H1 (cell line): Measurements from ENCODE around the gene WDR89. TPM values are rescaled to one million over a fixed set of nuclear protein-coding genes. Genes with fewer than 3 reads are reported as not detected.

ENCODE experiments used
- CTCF ChIA-PET: fragments of 300-600 bp; sonication (Branson Sonifier 250); formaldehyde crosslinking; loops from one replicate; lab custom pipeline; 2021; ENCODE audit not compliant: partially characterized antibody; lab: Charles Lee
- POLR2A ChIA-PET: fragments of 300-600 bp; sonication (Branson Sonifier 250); formaldehyde crosslinking; loops from one replicate; lab custom pipeline; 2021; ENCODE audit warnings: inconsistent platforms; ENCODE audit not compliant: partially characterized antibody; lab: Charles Lee
- DNase-seq, 2 experiments: peaks; one replicate each; pipeline versions ENCODE4 v3.0.0 to v3.0.0-alpha.2; 2010 to 2022; ENCODE audit warnings: low spot score in 2 of 2, low read depth in 1 of 2, mixed read lengths in 1 of 2
- FAIRE-seq: peaks from 2 replicates; lab custom pipeline; 2011; peaks lifted over from hg19 to GRCh38; lab: Jason Lieb, UNC
- H2AFZ ChIP-seq: 2 replicates; pipeline ENCODE4 v1.8.1; 2012; ENCODE audit warnings: low read length, inconsistent platforms
- H2AK5ac ChIP-seq: 2 replicates; pipeline ENCODE4 v1.6.1; 2013; ENCODE audit warnings: low read depth, low read length
- H2BK120ac ChIP-seq: replicated peaks from 2 replicates; pipeline ENCODE3; 2013; ENCODE audit warnings: low read depth, low read length, inconsistent platforms
- H2BK12ac ChIP-seq: 2 replicates; pipeline ENCODE4 v1.6.1; 2013; ENCODE audit warnings: low read depth, low read length
- H2BK15ac ChIP-seq: 2 replicates; pipeline ENCODE4 v1.6.1; 2013; ENCODE audit warnings: low read length
- H2BK20ac ChIP-seq: 2 replicates; pipeline ENCODE4 v1.6.1; 2013; ENCODE audit warnings: low read length
- H2BK5ac ChIP-seq: 2 replicates; pipeline ENCODE4 v1.6.1; 2013; ENCODE audit warnings: low read depth, low read length
- H3K14ac ChIP-seq: 2 replicates; pipeline ENCODE4 v1.6.1; 2013; ENCODE audit warnings: inconsistent platforms; ENCODE audit not compliant: insufficient read length
- H3K18ac ChIP-seq: 2 replicates; pipeline ENCODE4 v1.6.1; 2013; ENCODE audit warnings: low read length; ENCODE audit errors: extremely low read depth
- H3K23ac ChIP-seq: 2 replicates; pipeline ENCODE4 v1.6.1; 2013; ENCODE audit warnings: inconsistent platforms; ENCODE audit not compliant: insufficient read length
- H3K23me2 ChIP-seq: 2 replicates; pipeline ENCODE4 v1.6.1; 2013; ENCODE audit warnings: low read depth, low read length
- H3K27ac ChIP-seq: 2 replicates; pipeline ENCODE4 v1.6.1; 2011; ENCODE audit warnings: low read depth, low read length, inconsistent platforms
- H3K27me3 ChIP-seq, 4 experiments: replicated peaks in 1 of 4; 1 replicate in 1 of 4; 2 replicates in 3 of 4; pipeline versions ENCODE4 v1.6.1 to v1.8.1; 2011 to 2013; ENCODE audit warnings: low read length in 3 of 4, mild to moderate bottlenecking in 3 of 4, inconsistent platforms in 2 of 4, mixed read lengths in 2 of 4, moderate library complexity in 1 of 4; ENCODE audit not compliant: control insufficient read depth in 3 of 4, insufficient read depth in 3 of 4; ENCODE audit errors: extremely low read depth in 1 of 4
- H3K36me3 ChIP-seq, 4 experiments: 2 replicates each; pipeline versions ENCODE4 v1.6.1 to v1.8.1; 2011 to 2013; ENCODE audit warnings: mild to moderate bottlenecking in 4 of 4, low read length in 3 of 4, moderate library complexity in 2 of 4, control low read depth in 1 of 4, inconsistent platforms in 1 of 4; ENCODE audit not compliant: insufficient read depth in 4 of 4, control insufficient read depth in 2 of 4
- H3K4ac ChIP-seq: replicated peaks from 2 replicates; pipeline ENCODE3; 2013; ENCODE audit warnings: low read length, low read depth, mixed read lengths, inconsistent platforms; ENCODE audit not compliant: insufficient read length
- H3K4me1 ChIP-seq, 4 experiments: replicated peaks in 1 of 4; 1 replicate in 1 of 4; 2 replicates in 3 of 4; pipeline versions ENCODE4 v1.6.1 to v1.8.1; 2011 to 2013; ENCODE audit warnings: low read length in 3 of 4, inconsistent platforms in 2 of 4, mixed read lengths in 1 of 4; ENCODE audit not compliant: insufficient read depth in 4 of 4, control insufficient read depth in 3 of 4
- H3K4me2 ChIP-seq, 2 experiments: 2 replicates each; pipeline versions ENCODE4 v1.6.1 to v1.8.1; 2011 to 2013; ENCODE audit warnings: low read depth in 2 of 2, low read length in 2 of 2, control low read depth in 1 of 2, inconsistent platforms in 1 of 2, mild to moderate bottlenecking in 1 of 2; ENCODE audit not compliant: insufficient read depth in 1 of 2
- H3K4me3 ChIP-seq, 4 experiments: fragments of 200-600, 300-600 bp in 1 of 4; sonication (generic), shearing (Covaris generic), sonication (Bioruptor Twin) in 1 of 4; 2 replicates each; pipeline versions ENCODE4 v1.5.1 to v1.8.1; 2011 to 2016; ENCODE audit warnings: low read length in 4 of 4, low read depth in 3 of 4, control low read depth in 2 of 4, inconsistent platforms in 2 of 4, mild to moderate bottlenecking in 2 of 4, mixed read lengths in 1 of 4, moderate library complexity in 1 of 4; ENCODE audit not compliant: insufficient read depth in 2 of 4; ENCODE audit errors: extremely low read depth in 1 of 4
- H3K56ac ChIP-seq: replicated peaks from 2 replicates; pipeline ENCODE3; 2013; ENCODE audit warnings: low read depth, mild to moderate bottlenecking, mixed read lengths, low read length, inconsistent platforms; ENCODE audit not compliant: insufficient read length
- H3K79me1 ChIP-seq: 2 replicates; pipeline ENCODE4 v1.6.1; 2013; ENCODE audit warnings: low read depth, low read length, control low read depth
- H3K79me2 ChIP-seq, 2 experiments: 2 replicates each; pipeline versions ENCODE4 v1.6.1 to v1.8.1; 2012 to 2013; ENCODE audit warnings: low read length in 2 of 2, mild to moderate bottlenecking in 2 of 2, inconsistent platforms in 1 of 2; ENCODE audit not compliant: insufficient read depth in 2 of 2, control insufficient read depth in 1 of 2
- H3K9ac ChIP-seq, 4 experiments: replicated peaks in 1 of 4; 1 replicate in 1 of 4; 2 replicates in 3 of 4; pipeline versions ENCODE4 v1.6.1 to v1.8.1; 2011 to 2013; ENCODE audit warnings: low read depth in 3 of 4, low read length in 3 of 4, control low read depth in 2 of 4, mild to moderate bottlenecking in 2 of 4, moderate library complexity in 2 of 4, inconsistent platforms in 1 of 4; ENCODE audit errors: extremely low read depth in 1 of 4
- H3K9me3 ChIP-seq, 2 experiments: 2 replicates each; pipeline versions ENCODE4 v1.6.1 to v1.8.1; 2012 to 2013; ENCODE audit warnings: mild to moderate bottlenecking in 2 of 2, moderate library complexity in 2 of 2, control low read depth in 1 of 2, inconsistent platforms in 1 of 2, low read depth in 1 of 2, low read length in 1 of 2, mixed read lengths in 1 of 2; ENCODE audit not compliant: insufficient read depth in 2 of 2
- H4K20me1 ChIP-seq, 2 experiments: replicated peaks in 1 of 2; 2 replicates each; pipeline versions ENCODE3 to v1.8.1; 2011 to 2013; ENCODE audit warnings: inconsistent platforms in 2 of 2, low read length in 2 of 2, mild to moderate bottlenecking in 1 of 2; ENCODE audit not compliant: insufficient read depth in 2 of 2, control insufficient read depth in 1 of 2
- H4K5ac ChIP-seq: 2 replicates; pipeline ENCODE4 v1.6.1; 2013; ENCODE audit warnings: low read length, low read depth, mixed read lengths, inconsistent platforms; ENCODE audit not compliant: insufficient read length
- H4K8ac ChIP-seq: 2 replicates; pipeline ENCODE4 v1.8.0; 2013; ENCODE audit warnings: mild to moderate bottlenecking, moderate library complexity, low read length, inconsistent platforms; ENCODE audit not compliant: insufficient read depth; ENCODE audit errors: extremely low read depth
- H4K91ac ChIP-seq: replicated peaks from 2 replicates; pipeline ENCODE3; 2013; ENCODE audit warnings: low read length, mixed read lengths, inconsistent platforms; ENCODE audit not compliant: insufficient read length
- HDAC6 ChIP-seq: IDR thresholded peaks from one replicate; pipeline ENCODE4 v1.7.1; 2012; ENCODE audit warnings: low read depth, mild to moderate bottlenecking, inconsistent platforms, low read length, moderate library complexity
- JUN ChIP-seq: IDR thresholded peaks from 2 replicates; pipeline ENCODE4 v1.6.1; 2011; ENCODE audit warnings: low read depth, mild to moderate bottlenecking, improper control_type of control experiment, low read length
- KDM1A ChIP-seq: fragments of 200-600, 300-600 bp; sonication (generic); IDR thresholded peaks from 2 replicates; pipeline ENCODE4 v1.7.1; 2016; ENCODE audit warnings: mild to moderate bottlenecking, low read length, borderline replicate concordance
- TBP ChIP-seq: IDR thresholded peaks from 2 replicates; pipeline ENCODE4 v1.6.1; 2011; ENCODE audit warnings: low read depth, low read length, improper control_type of control experiment
- WGBS, 2 experiments: shearing (Covaris generic) in 1 of 2; methylation state at CpG; one replicate each; pipeline versions ENCODE4 v1.1.6 to v1.1.7; 2013 to 2015; ENCODE audit warnings: low lambda C conversion rate in 2 of 2, mixed read lengths in 2 of 2, inconsistent platforms in 1 of 2, low coverage in 1 of 2, missing lambda C conversion rate in 1 of 2; ENCODE audit not compliant: insufficient replicate concordance in 2 of 2, insufficient coverage in 1 of 2, insufficient read length in 1 of 2; ENCODE audit errors: extremely low coverage in 1 of 2, missing lambda C conversion rate in 1 of 2; 5-methylcytosine and 5-hydroxymethylcytosine counted together
- polyA plus RNA-seq, 7 experiments: library from polyadenylated mRNA; depleted of rRNA in 3 of 7; stranded (reverse) in 5 of 7; unstranded in 2 of 7; fragments of >200 nt in 5 of 7; fragments of 200-250 nt in 2 of 7; gene quantifications; 1 replicate in 5 of 7; 2 replicates in 1 of 7; 4 replicates in 1 of 7; pipeline versions ENCODE4 v1.2.1 to v1.2.3, GENCODE V29; 2011 to 2013; ENCODE audit warnings: missing spikeins in 2 of 7, mixed read lengths in 2 of 7
- total RNA-seq: library from RNA; stranded (reverse); fragmentation: NEBNext Ultra II Directional; extraction: Animal tissue kit (Norgen Biotek cat#: 25700); gene quantifications from 2 replicates; pipeline ENCODE4 v1.2.1, GENCODE V29; 2021

Gene WDR89
- total and polyA plus RNA-seq, 2 of the 8 experiments (the other 6 are each of a cell fraction or from before 2014, with no cell fraction given): 8.3 to 32.9 TPM

GRCh38 chr14:63689132-63689531 is 47.5 kb upstream of the WDR89 start:
- Histone ChIP-seq H2BK20ac (no peak overlapping the region), H4K5ac (no peak overlapping the region), H3K4me2 (no peak overlapping the region), H4K20me1 (no peaks in the 10 kb centered on the region), H3K56ac (no peak overlapping the region), H2BK12ac (no peak overlapping the region), H3K23me2 (no peaks in the 10 kb centered on the region), H3K36me3 (no peaks in the 10 kb centered on the region), H3K14ac (no peak overlapping the region), H3K18ac (no peak overlapping the region), H4K91ac (no peak overlapping the region), H3K4me3 (no peak overlapping the region), H3K23ac (no peak overlapping the region), H3K4me1 (no peaks in the 10 kb centered on the region), H2BK15ac (no peak overlapping the region), H2BK5ac (no peak overlapping the region), H2AFZ (no peak overlapping the region), H4K8ac (no peak overlapping the region), H2AK5ac (no peak overlapping the region), H3K27me3 (no peaks in the 10 kb centered on the region), H3K79me2 (no peaks in the 10 kb centered on the region), H3K9ac (no peak overlapping the region), H3K79me1 (no peaks in the 10 kb centered on the region), H3K9me3 (no peaks in the 10 kb centered on the region), H3K4ac (no peak overlapping the region), H2BK120ac (no peak overlapping the region), H3K27ac (no peak overlapping the region)
- TF ChIP-seq TBP (no peak), KDM1A (no peak), HDAC6 (no peak), JUN (no peak)
- DNase-seq: no peak
- no peak for FAIRE-seq
- WGBS, 2 experiments: 92% methylated on average over 3 of the region's 3 CpGs; no CpG with 5 or more reads in 1 of the 2 experiments
- ChIA-PET POLR2A (interaction anchor here (0.7 kb wide), 1 partner anchor 17 kb away, joined by 4 read pairs; no protein-coding TSS in a partner anchor), CTCF (interaction anchor here (1.2 kb wide), 1 partner anchor 12 kb away, joined by 3 read pairs; no protein-coding TSS in a partner anchor)
